Measurements from ENCODE around the gene SLC15A4. TPM values are rescaled to one million over a fixed set of nuclear protein-coding genes. Genes with fewer than 3 reads are reported as not detected.

Gene SLC15A4
- total RNA-seq, 4 donors from 2014 or later, result 41.3 to 55.1 (median 43.6) TPM

DNA sequence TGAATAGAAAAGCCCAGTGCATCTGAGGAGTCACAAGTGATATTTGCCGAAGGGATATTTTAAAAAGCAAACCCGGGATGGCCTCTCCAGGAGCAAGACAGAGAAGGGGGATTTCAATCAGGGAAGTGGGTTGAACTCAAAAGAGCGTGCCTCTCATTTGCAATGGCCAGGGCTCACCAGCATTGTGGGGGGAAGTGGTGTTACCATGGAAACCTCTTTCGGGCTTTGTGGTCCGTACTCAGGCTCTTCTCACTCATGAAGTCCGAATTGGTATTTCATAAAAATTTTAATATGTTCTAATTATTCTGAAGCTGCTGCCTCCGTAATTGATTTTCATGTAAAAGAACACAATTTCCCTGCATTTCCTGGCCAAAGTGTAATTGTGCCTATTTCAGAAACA, 79.8 kb downstream of the SLC15A4 start:
- 76 to 78% methylated on average over 7 of the region's 7 CpGs for WGBS, 2 donors
- H3K4me3 ChIP-seq (ENCODE audit: low read depth, poor library complexity, severe bottlenecking), result no peak overlapping the region
- TF ChIP-seq POLR2A (IDR thresholded peaks at IDR 0.05), result no peak
- TF ChIP-seq, protein P1, sequence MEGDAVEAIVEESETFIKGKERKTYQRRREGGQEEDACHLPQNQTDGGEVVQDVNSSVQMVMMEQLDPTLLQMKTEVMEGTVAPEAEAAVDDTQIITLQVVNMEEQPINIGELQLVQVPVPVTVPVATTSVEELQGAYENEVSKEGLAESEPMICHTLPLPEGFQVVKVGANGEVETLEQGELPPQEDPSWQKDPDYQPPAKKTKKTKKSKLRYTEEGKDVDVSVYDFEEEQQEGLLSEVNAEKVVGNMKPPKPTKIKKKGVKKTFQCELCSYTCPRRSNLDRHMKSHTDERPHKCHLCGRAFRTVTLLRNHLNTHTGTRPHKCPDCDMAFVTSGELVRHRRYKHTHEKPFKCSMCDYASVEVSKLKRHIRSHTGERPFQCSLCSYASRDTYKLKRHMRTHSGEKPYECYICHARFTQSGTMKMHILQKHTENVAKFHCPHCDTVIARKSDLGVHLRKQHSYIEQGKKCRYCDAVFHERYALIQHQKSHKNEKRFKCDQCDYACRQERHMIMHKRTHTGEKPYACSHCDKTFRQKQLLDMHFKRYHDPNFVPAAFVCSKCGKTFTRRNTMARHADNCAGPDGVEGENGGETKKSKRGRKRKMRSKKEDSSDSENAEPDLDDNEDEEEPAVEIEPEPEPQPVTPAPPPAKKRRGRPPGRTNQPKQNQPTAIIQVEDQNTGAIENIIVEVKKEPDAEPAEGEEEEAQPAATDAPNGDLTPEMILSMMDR (IDR thresholded peaks at IDR 0.05), result no peak
- intact Hi-C loops (cut with DNase I; ENCODE audit: low total_unique reads), result no loop called here
- no peak for DNase-seq (ENCODE audit: low spot score in 2 of 2)

Other genes with a start within 250 kb of the SLC15A4 start
- gene GLT1D1, start 29.5 kb upstream of the SLC15A4 start, total RNA-seq, result 1 to 10 TPM; 1.5 to 2.2 (median 1.9) TPM